ENCODE results near the gene CHCHD6. TPM values are rescaled to one million over a fixed set of nuclear protein-coding genes. Genes with fewer than 3 reads are reported as not detected.
A peak's percentile ranks its signal among the peaks of the same experiment; 100 is the strongest.

Gene CHCHD6
- total and polyA plus RNA-seq, 2 of the 4 experiments (the other 2 are of a cell fraction), result 18.8 to 28.9 TPM

DNA sequence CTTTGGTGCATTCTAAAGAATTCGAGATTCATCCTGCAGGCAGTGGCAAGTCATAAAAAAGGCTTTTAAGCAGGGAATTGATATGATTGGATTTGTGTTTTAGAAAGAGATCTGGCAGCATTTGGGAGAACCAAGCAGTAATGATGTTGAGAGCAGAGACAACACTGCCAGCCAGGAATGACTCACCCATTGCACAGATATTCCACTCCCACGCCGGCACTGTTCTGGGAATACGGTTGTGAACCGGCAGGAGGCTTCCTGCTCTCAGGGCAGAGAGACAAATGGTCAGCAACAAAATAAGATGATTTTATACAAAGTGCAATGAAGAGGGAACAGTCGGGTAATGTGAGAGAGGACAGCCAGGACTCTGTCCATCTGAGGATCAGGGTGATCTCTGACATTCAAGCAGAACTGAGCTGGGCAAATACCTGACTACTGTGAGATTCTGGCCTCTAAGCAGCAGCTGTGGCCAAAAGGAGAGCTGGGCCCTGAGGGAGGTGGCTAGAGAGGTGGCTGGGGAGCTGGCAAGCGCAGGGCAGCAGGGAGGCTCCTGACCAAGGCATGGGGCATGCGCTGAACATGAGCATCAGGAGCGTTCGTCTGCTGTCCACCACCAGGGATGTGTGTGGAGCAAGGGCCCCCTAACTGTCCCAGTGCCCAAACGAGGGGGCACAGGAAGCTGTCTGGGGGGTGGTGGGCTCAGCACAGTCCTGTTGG, 222.8 kb downstream of the CHCHD6 start (continued):
- TF ChIP-seq FOS (IDR thresholded peaks at IDR 0.05; ENCODE audit: low read depth, low read length), result peak; percentile 85
- 0 out of 2 replicates have a peak, but pooled peaks have one; percentile 11 for TF ChIP-seq MAZ (IDR thresholded peaks at IDR 0.05; ENCODE audit: borderline replicate concordance, low read depth, low read length)

DNA sequence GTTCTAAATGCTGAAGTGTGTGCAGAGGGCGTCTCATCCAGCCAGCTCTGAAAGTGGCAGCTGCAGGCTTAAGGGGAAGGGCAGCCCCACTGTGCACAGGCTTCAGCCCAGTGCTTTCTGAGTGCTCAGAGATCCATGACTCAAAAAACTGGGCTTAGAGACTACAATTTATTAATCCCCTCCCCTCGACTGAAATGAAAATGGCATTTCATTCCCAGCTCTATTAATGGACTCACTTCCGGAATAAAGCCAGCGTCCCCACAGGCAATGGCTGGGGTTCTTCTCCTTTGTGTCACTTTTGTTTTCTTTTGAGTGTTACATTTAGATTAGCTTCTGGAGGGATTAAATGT, 223.3 kb downstream of the CHCHD6 start:
- peak overlapping the region; percentile 85; the same call in 1 of the 2 replicates for H2BK120ac ChIP-seq (ENCODE audit: low read depth, low read length)
- peak overlapping the region in 1 of 2 experiments; percentile 73; a peak in 1 of 4 replicates for H4K8ac ChIP-seq (ENCODE audit: low read depth in 2 of 2, low read length in 2 of 2)
- no peaks in the 10 kb centered on the region for H3K9me3 ChIP-seq (ENCODE audit: control insufficient read depth, insufficient read depth, low read length)
- peak overlapping the region; percentile 84 for H2AFZ ChIP-seq (replicated peaks; ENCODE audit: low read length, poor library complexity)
- intact Hi-C loops (cut with micrococcal nuclease), result loop anchor here (5.0 kb wide), 1 partner anchor 85 kb away; no protein-coding TSS in a partner anchor
- peak overlapping the region; percentile 80 for H4K91ac ChIP-seq (ENCODE audit: insufficient read depth, low read depth, low read length)
- H3K27me3 ChIP-seq (ENCODE audit: control insufficient read depth, insufficient read depth, low read length), result no peaks in the 10 kb centered on the region
- no CpG with 5 or more reads among the region's 4 CpGs for WGBS, 2 experiments (ENCODE audit: extremely low coverage in 2 of 2, insufficient read length in 1 of 2)
- peak overlapping the region; percentile 72 for H2AK9ac ChIP-seq (replicated peaks; ENCODE audit: low read depth, low read length, poor library complexity)
- 0 out of 2 replicates have a peak overlapping the region, but pooled peaks have one; percentile 34 for H2BK20ac ChIP-seq (ENCODE audit: low read depth, low read length)
- POLR2A ChIA-PET (ENCODE audit: unreplicated experiment), result no interaction called here
- H3K4ac ChIP-seq (ENCODE audit: low read depth, low read length), result peak overlapping the region; percentile 74
- H3K23ac ChIP-seq (ENCODE audit: low read depth, low read length), result no peak overlapping the region
- no peak overlapping the region for H3K4me3 ChIP-seq (ENCODE audit: insufficient read depth, low read depth, low read length)
- H3K56ac ChIP-seq (ENCODE audit: extremely low read depth, insufficient read depth, low read length), result no peak overlapping the region
- H3K79me1 ChIP-seq (ENCODE audit: low read depth in 1 of 2, low read length in 2 of 2), result no peaks in the 10 kb centered on the region; a peak in 1 of 4 replicates
- in situ Hi-C loops (cut with MboI; ENCODE audit: low sequenced_read_pairs), result no loop called here
- peaks cover 21% of the 10 kb centered on the region for H3K9me1 ChIP-seq (ENCODE audit: insufficient read depth, low read length)
- no peak overlapping the region for H3K4me2 ChIP-seq (ENCODE audit: low read depth, low read length)
- CTCF ChIA-PET, result interaction anchor here (0.8 to 1.3 kb wide), 5 partner anchors 9 to 176 kb away, joined by 3 to 6 read pairs (median 4); no protein-coding TSS in a partner anchor
- ATAC-seq (ENCODE audit: low read depth), result no peak
- H3K18ac ChIP-seq (ENCODE audit: low read depth, low read length), result no peak overlapping the region; the same call in 1 of the 2 replicates
- dilution Hi-C loops (cut with HindIII; ENCODE audit: low sequenced_read_pairs, unreplicated experiment), result no loop called here
- peaks cover 31% of the 10 kb centered on the region for H3K4me1 ChIP-seq (ENCODE audit: control insufficient read depth, insufficient read depth, low read length)
- no peak overlapping the region for H2BK15ac ChIP-seq (ENCODE audit: low read depth, low read length)
- peak overlapping the region; percentile 68 for H2BK5ac ChIP-seq (ENCODE audit: low read depth, low read length, poor library complexity, severe bottlenecking)
- no peaks in the 10 kb centered on the region for H3K36me3 ChIP-seq (ENCODE audit: control insufficient read depth, insufficient read depth, low read length)
- H3K27ac ChIP-seq (ENCODE audit: insufficient read depth, low read length), result no peak overlapping the region; the same call in 1 of the 2 replicates
- no peak for DNase-seq
- H2AK5ac ChIP-seq (ENCODE audit: low read depth, low read length), result 0 out of 2 replicates have a peak overlapping the region, but pooled peaks have one; percentile 55
- H4K5ac ChIP-seq (ENCODE audit: low read depth, low read length), result peak overlapping the region; percentile 22; the same call in 1 of the 2 replicates
- TF ChIP-seq BHLHE40 (IDR thresholded peaks at IDR 0.05; ENCODE audit: low read depth, low read length) (no peak), FOS (IDR thresholded peaks at IDR 0.05; ENCODE audit: low read depth, low read length) (no peak), SMC3 (IDR thresholded peaks at IDR 0.05; ENCODE audit: low read depth, low read length) (no peak), MAZ (IDR thresholded peaks at IDR 0.05; ENCODE audit: borderline replicate concordance, low read depth, low read length) (no peak)
- TF ChIP-seq, protein P1, sequence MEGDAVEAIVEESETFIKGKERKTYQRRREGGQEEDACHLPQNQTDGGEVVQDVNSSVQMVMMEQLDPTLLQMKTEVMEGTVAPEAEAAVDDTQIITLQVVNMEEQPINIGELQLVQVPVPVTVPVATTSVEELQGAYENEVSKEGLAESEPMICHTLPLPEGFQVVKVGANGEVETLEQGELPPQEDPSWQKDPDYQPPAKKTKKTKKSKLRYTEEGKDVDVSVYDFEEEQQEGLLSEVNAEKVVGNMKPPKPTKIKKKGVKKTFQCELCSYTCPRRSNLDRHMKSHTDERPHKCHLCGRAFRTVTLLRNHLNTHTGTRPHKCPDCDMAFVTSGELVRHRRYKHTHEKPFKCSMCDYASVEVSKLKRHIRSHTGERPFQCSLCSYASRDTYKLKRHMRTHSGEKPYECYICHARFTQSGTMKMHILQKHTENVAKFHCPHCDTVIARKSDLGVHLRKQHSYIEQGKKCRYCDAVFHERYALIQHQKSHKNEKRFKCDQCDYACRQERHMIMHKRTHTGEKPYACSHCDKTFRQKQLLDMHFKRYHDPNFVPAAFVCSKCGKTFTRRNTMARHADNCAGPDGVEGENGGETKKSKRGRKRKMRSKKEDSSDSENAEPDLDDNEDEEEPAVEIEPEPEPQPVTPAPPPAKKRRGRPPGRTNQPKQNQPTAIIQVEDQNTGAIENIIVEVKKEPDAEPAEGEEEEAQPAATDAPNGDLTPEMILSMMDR (conservative IDR thresholded peaks at IDR 0.05; ENCODE audit: low read depth, low read length), result no peak
- TF ChIP-seq, protein P2, sequence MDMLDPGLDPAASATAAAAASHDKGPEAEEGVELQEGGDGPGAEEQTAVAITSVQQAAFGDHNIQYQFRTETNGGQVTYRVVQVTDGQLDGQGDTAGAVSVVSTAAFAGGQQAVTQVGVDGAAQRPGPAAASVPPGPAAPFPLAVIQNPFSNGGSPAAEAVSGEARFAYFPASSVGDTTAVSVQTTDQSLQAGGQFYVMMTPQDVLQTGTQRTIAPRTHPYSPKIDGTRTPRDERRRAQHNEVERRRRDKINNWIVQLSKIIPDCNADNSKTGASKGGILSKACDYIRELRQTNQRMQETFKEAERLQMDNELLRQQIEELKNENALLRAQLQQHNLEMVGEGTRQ (IDR thresholded peaks at IDR 0.05; ENCODE audit: low read depth, low read length), result no peak
- TF ChIP-seq, protein P3, sequence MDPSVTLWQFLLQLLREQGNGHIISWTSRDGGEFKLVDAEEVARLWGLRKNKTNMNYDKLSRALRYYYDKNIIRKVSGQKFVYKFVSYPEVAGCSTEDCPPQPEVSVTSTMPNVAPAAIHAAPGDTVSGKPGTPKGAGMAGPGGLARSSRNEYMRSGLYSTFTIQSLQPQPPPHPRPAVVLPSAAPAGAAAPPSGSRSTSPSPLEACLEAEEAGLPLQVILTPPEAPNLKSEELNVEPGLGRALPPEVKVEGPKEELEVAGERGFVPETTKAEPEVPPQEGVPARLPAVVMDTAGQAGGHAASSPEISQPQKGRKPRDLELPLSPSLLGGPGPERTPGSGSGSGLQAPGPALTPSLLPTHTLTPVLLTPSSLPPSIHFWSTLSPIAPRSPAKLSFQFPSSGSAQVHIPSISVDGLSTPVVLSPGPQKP (IDR thresholded peaks at IDR 0.05; ENCODE audit: borderline replicate concordance, low read depth, low read length), result no peak
- H3K14ac ChIP-seq (replicated peaks; ENCODE audit: low read depth, low read length), result peak overlapping the region; percentile 70; the same call in 1 of the 2 replicates
- BruUV-seq (replicated peaks), result no TSS peak
- H3K9ac ChIP-seq (ENCODE audit: low read depth, low read length), result no peak overlapping the region
- H4K20me1 ChIP-seq (ENCODE audit: insufficient read depth, low read length), result no peaks in the 10 kb centered on the region

All from IMR-90 (cell line).